Measurements from ENCODE around the gene COX19. TPM values are rescaled to one million over a fixed set of nuclear protein-coding genes. Genes with fewer than 3 reads are reported as not detected.

COX19 gene
- total RNA-seq, 1 experiment from 2014 or later = 14.4 TPM

GRCh38 chr7:1020849-1021251 lies 45.5 kb upstream of the COX19 start:
- Histone ChIP-seq H3K4me1 (ENCODE audit: control insufficient read depth, insufficient read depth, low read length) (peaks cover 7% of the 10 kb centered on the region), H3K9me3 (ENCODE audit: control insufficient read depth, insufficient read depth, low read depth, low read length) (no peaks in the 10 kb centered on the region), H3K27me3 (ENCODE audit: control insufficient read depth, insufficient read depth, low read length) (no peaks in the 10 kb centered on the region), H3K27ac (ENCODE audit: low read length) (no peak overlapping the region), H3K4me3 (ENCODE audit: low read depth in 2 of 2, low read length in 2 of 2) (no peak overlapping the region), H3K36me3 (ENCODE audit: control insufficient read depth, insufficient read depth, low read length) (no peaks in the 10 kb centered on the region)
- TF ChIP-seq REST (IDR thresholded peaks at IDR 0.05; ENCODE audit: insufficient read depth in 1 of 2, low read depth in 2 of 2, low read length in 1 of 2) = no peak
- TF ChIP-seq TCF7L2 (IDR thresholded peaks at IDR 0.05; ENCODE audit: low read depth, low read length) = no peak
- TF ChIP-seq POLR2AphosphoS5 (IDR thresholded peaks at IDR 0.05; ENCODE audit: low read depth, low read length) = no peak
- TF ChIP-seq SIN3A (IDR thresholded peaks at IDR 0.05; ENCODE audit: borderline replicate concordance, insufficient read depth, low read depth, low read length) = no peak
- no peak; the same call in 1 of the 2 replicates for TF ChIP-seq CTCF (IDR thresholded peaks at IDR 0.05)
- peak; percentile 31; the same call in 1 of the 2 replicates for ATAC-seq
- no peak for DNase-seq (ENCODE audit: low read depth, low spot score)
- CTCF ChIA-PET = interaction anchor here (2.8 kb wide), 1 partner anchor 45 kb away, joined by 13 read pairs; no protein-coding TSS in a partner anchor
- intact Hi-C loops (cut with micrococcal nuclease; ENCODE audit: unreplicated experiment) = no loop called here
- in situ Hi-C loops (cut with HindIII; ENCODE audit: low pct_unique_long_range_greater_than_20kb, low sequenced_read_pairs) = no loop called here
- no TSS peak for BruUV-seq (replicated peaks)
- POLR2A ChIA-PET = no interaction called here

- ATAC-seq (peak; percentile 15; the same call in 1 of the 2 replicates), DNase-seq (ENCODE audit: low read depth, low spot score) (no peak)
- Histone ChIP-seq H3K27me3 (ENCODE audit: control insufficient read depth, insufficient read depth, low read length) (no peaks in the 10 kb centered on the region), H3K4me3 (ENCODE audit: low read depth in 2 of 2, low read length in 2 of 2) (no peak overlapping the region), H3K27ac (ENCODE audit: low read length) (no peak overlapping the region), H3K4me1 (ENCODE audit: control insufficient read depth, insufficient read depth, low read length) (peaks cover 5% of the 10 kb centered on the region; the same call in 1 of the 2 replicates), H3K36me3 (ENCODE audit: control insufficient read depth, insufficient read depth, low read length) (no peaks in the 10 kb centered on the region), H3K9me3 (ENCODE audit: control insufficient read depth, insufficient read depth, low read depth, low read length) (no peaks in the 10 kb centered on the region)
- in situ Hi-C loops (cut with HindIII; ENCODE audit: low pct_unique_long_range_greater_than_20kb, low sequenced_read_pairs) (no loop called here), intact Hi-C loops (cut with micrococcal nuclease; ENCODE audit: unreplicated experiment) (no loop called here)
- TF ChIP-seq SIN3A (IDR thresholded peaks at IDR 0.05; ENCODE audit: borderline replicate concordance, insufficient read depth, low read depth, low read length) (no peak), POLR2AphosphoS5 (IDR thresholded peaks at IDR 0.05; ENCODE audit: low read depth, low read length) (no peak), REST (IDR thresholded peaks at IDR 0.05; ENCODE audit: insufficient read depth in 1 of 2, low read depth in 2 of 2, low read length in 1 of 2) (no peak), CTCF (IDR thresholded peaks at IDR 0.05) (no peak), TCF7L2 (IDR thresholded peaks at IDR 0.05; ENCODE audit: low read depth, low read length) (no peak)
- POLR2A ChIA-PET = no interaction called here
- CTCF ChIA-PET = interaction anchor here (0.5 to 2.8 kb wide), 3 partner anchors 23 to 46 kb away, joined by 3 to 13 read pairs (median 6); no protein-coding TSS in a partner anchor
- no TSS peak for BruUV-seq (replicated peaks)
Measured at GRCh38 chr7:1019789-1020610, 44.7 kb upstream of the COX19 start.

All from Panc1 (cell line).